ENCODE results near the gene CAMSAP2. TPM values are rescaled to one million over a fixed set of nuclear protein-coding genes. Genes with fewer than 3 reads are reported as not detected.

CAMSAP2 gene
- total RNA-seq, 1 donor = 55.7 TPM

DNA sequence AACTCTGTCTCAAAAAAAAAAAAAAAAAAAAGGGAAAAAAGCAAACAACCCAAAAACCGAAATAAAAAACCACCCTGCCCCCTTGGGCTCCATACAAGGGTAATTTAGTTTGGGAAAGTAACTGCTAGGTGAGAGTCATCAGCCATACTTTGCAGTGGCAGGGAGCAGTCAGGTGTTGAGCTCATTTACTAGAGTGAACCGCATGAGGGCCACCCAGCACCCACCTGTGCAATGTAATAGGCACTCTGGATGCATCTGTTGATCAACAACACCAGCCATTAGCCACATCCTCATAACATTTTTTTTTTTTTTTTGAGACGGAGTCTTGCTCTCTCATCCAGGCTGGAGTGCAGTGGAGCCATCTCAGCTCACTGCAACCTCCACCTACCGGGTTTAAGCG is 165.1 kb downstream of the CAMSAP2 start:
- H3K4me3 ChIP-seq (ENCODE audit: low read depth, low read length) = no peak overlapping the region
- no peak for DNase-seq (ENCODE audit: low read depth)
- TF ChIP-seq, protein P1, sequence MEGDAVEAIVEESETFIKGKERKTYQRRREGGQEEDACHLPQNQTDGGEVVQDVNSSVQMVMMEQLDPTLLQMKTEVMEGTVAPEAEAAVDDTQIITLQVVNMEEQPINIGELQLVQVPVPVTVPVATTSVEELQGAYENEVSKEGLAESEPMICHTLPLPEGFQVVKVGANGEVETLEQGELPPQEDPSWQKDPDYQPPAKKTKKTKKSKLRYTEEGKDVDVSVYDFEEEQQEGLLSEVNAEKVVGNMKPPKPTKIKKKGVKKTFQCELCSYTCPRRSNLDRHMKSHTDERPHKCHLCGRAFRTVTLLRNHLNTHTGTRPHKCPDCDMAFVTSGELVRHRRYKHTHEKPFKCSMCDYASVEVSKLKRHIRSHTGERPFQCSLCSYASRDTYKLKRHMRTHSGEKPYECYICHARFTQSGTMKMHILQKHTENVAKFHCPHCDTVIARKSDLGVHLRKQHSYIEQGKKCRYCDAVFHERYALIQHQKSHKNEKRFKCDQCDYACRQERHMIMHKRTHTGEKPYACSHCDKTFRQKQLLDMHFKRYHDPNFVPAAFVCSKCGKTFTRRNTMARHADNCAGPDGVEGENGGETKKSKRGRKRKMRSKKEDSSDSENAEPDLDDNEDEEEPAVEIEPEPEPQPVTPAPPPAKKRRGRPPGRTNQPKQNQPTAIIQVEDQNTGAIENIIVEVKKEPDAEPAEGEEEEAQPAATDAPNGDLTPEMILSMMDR (IDR thresholded peaks at IDR 0.05; ENCODE audit: insufficient read depth, low read depth, low read length) = no peak

DNA sequence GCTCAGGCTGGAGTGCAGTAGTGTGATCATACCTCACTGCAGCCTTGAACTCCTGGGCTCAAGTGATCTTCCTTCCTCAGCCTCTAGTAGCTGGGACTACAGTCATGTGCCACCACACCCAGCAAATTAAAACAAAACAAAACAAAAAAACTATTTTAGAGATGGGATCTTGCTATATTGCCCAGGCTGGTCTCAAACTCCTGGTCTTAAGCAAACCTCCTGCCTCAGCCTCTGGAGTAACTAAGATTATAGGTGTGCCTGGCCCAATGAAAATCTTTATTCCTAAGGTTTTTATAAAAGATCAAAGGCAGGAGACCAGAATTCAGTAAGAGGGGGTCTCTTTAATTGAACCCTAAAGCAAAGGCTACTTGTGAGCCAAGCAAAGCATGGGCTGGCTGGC is 166.1 kb downstream of the CAMSAP2 start:
- no peak overlapping the region for H3K4me3 ChIP-seq (ENCODE audit: low read depth, low read length)
- TF ChIP-seq, protein P1 (IDR thresholded peaks at IDR 0.05; ENCODE audit: insufficient read depth, low read depth, low read length) = no peak
- DNase-seq (ENCODE audit: low read depth) = no peak

DNA sequence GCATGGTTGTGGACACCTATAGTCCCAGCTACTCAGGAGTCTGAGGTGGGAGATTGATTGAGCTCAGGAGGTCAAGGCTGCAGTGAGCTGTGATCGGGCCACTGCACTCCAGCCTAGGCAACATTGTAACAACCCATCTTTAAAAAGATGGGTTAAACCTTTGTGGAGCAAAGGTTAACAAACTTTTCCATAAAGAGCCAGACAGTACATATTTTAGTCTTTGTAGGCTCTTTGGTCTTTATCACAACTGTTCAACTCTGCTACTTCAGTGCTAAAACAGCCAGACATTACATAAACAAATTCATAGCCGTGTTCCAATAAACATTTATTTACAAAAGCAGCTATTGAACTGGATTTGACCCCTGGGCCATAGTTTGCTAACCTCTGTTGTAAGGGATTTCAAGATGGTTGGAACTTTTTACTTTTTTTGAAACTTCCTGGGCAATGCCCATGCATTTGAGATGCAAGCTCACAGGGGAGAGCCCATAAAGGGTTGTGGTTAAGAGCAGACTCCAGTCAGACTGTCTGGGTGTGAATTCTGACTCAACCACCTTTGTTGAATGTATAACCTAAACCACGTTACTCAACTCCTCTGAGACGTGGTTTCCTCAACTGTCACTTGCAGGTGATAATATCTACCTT is 166.8 kb downstream of the CAMSAP2 start:
- no peak overlapping the region for H3K4me3 ChIP-seq (ENCODE audit: low read depth, low read length)
- peak; percentile 87 for DNase-seq (ENCODE audit: low read depth)
- TF ChIP-seq, protein P1 (IDR thresholded peaks at IDR 0.05; ENCODE audit: insufficient read depth, low read depth, low read length) = no peak

DNA sequence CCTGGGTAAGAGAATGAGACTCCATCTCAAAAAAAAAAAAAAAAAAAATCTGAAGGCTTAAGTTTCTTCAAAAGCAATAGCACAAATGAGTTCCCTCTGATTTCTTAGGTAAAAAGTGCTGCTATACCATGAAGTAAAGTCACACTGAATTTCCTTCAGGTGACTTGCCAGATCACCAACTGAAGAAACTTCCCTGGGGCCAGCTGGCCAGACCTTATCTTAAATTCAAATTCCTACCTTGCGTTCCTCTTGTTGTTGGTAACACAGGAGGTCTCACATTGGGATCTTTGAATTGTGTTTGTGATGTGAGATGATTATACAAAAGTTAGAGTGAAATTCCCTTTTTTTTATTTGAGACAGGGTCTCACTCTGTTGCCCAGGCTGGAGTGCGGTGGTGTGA is 167.8 kb downstream of the CAMSAP2 start:
- no peak for DNase-seq (ENCODE audit: low read depth)
- no peak overlapping the region for H3K4me3 ChIP-seq (ENCODE audit: low read depth, low read length)
- TF ChIP-seq, protein P1 (IDR thresholded peaks at IDR 0.05; ENCODE audit: insufficient read depth, low read depth, low read length) = no peak

DNA sequence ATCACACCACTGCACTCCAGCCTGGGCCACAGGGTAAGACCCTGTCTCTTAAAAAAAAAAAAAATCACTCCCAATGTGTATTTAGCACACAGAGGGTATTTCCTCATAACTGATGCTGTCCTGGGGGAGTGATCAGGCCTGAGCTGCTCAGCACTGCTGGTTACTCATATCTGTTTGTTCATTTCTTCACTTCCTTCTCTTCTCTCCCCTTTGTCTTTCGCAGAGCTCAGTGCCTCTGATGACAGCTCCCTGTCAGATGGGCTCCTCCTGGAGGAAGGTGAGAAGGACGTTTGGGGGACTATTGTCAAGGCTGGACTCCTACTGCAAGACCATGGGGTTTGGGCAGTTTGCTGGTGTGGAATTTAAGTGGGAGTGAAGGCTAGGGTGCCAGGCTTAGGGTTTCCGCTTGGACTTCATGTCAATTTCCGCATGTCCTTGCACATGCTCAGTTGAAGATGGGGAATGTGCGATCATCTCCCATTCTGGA is 169.0 kb downstream of the CAMSAP2 start:
- no peak overlapping the region for H3K4me3 ChIP-seq (ENCODE audit: low read depth, low read length)
- DNase-seq (ENCODE audit: low read depth) = no peak

DNA sequence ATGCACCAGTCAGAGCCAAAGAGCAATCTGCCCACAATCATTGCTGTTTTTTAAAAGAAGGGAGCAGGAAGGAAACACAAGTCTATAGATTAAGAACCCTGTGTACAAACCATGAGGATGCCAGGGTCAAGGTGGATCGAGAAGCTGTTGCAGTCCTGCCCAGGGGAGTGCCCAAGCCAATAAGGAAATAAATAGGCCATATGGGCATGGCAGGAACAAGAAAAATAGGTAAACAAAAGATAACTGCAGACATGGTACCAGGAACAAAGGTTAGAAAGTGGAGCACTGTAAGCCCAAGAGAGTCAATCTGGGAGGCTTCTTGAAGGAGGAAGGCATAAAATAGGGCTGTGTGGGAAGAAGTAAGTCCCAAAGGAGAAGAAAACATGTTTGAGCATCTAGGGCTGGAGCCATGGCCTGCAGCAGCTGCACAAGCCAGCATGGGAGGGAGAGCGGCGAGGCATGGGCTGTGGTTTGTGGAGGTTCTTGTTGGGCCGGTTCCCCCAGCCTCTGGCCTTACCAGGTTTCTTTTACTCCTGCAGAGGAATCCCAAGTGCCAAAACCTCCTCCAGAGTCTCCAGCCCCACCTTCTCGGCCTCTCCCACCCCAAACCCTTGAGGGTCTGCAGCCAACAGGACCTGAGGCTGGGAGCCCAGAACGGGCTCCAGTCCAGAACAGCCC is 169.6 kb downstream of the CAMSAP2 start:
- TF ChIP-seq, protein P1 (IDR thresholded peaks at IDR 0.05; ENCODE audit: insufficient read depth, low read depth, low read length) = no peak
- DNase-seq (ENCODE audit: low read depth) = no peak
- no peak overlapping the region for H3K4me3 ChIP-seq (ENCODE audit: low read depth, low read length)

More for the DNA sequence above, 169.0 kb downstream of the CAMSAP2 start:
- TF ChIP-seq, protein P1 (IDR thresholded peaks at IDR 0.05; ENCODE audit: insufficient read depth, low read depth, low read length) = no peak
